ENCODE data around the gene FAM168B. TPM values are rescaled to one million over a fixed set of nuclear protein-coding genes. Genes with fewer than 3 reads are reported as not detected.

FAM168B gene
- total RNA-seq, 4 donors from 2014 or later, result 54.5 to 95.8 (median 81.5) TPM

GRCh38 chr2:131056204-131056931, 36.9 kb downstream of the FAM168B start:
- DNase-seq, result peak in 1 of 3 donors; percentile 15
- Histone ChIP-seq H3K9me3 (no peaks in the 10 kb centered on the region), H3K27ac (no peak overlapping the region), H3K36me3 (peaks cover 0 to 87% (median 0%) of the 10 kb centered on the region in 3 donors), H3K27me3 (no peaks in the 10 kb centered on the region), H3K4me1 (no peaks in the 10 kb centered on the region), H3K4me3 (no peak overlapping the region)
- TF ChIP-seq CTCF (IDR thresholded peaks at IDR 0.05), result no peak
- no peak for TF ChIP-seq POLR2A (IDR thresholded peaks at IDR 0.05)

- H3K4me3 ChIP-seq, result no peak overlapping the region
- H3K4me1 ChIP-seq, result no peaks in the 10 kb centered on the region
- TF ChIP-seq POLR2A (IDR thresholded peaks at IDR 0.05) (no peak), CTCF (IDR thresholded peaks at IDR 0.05) (no peak)
- no peak overlapping the region for H3K27ac ChIP-seq
- DNase-seq, result peak in 1 of 3 donors; percentile 36
- peaks cover 0 to 95% (median 0%) of the 10 kb centered on the region in 3 donors for H3K36me3 ChIP-seq
- no peaks in the 10 kb centered on the region for H3K9me3 ChIP-seq
- no peaks in the 10 kb centered on the region for H3K27me3 ChIP-seq
These were observed 37.8 kb downstream of the FAM168B start for GRCh38 chr2:131055169-131056065.

GRCh38 chr2:131054488-131054887, 38.8 kb downstream of the FAM168B start:
- Histone ChIP-seq H3K4me3 (no peak overlapping the region), H3K27ac (no peak overlapping the region), H3K27me3 (no peaks in the 10 kb centered on the region), H3K36me3 (peaks cover 0 to 96% (median 0%) of the 10 kb centered on the region in 3 donors), H3K9me3 (no peaks in the 10 kb centered on the region), H3K4me1 (no peaks in the 10 kb centered on the region)
- DNase-seq, result peak in 1 of 3 donors; percentile 18
- TF ChIP-seq CTCF (IDR thresholded peaks at IDR 0.05), result no peak
- no peak for TF ChIP-seq POLR2A (IDR thresholded peaks at IDR 0.05)

GRCh38 chr2:131052741-131053263, 40.5 kb downstream of the FAM168B start:
- H3K4me3 ChIP-seq, result no peak overlapping the region
- DNase-seq, result no peak
- no peaks in the 10 kb centered on the region for H3K27me3 ChIP-seq
- TF ChIP-seq POLR2A (IDR thresholded peaks at IDR 0.05) (no peak), CTCF (IDR thresholded peaks at IDR 0.05) (no peak)
- no peak overlapping the region for H3K27ac ChIP-seq
- H3K9me3 ChIP-seq, result no peaks in the 10 kb centered on the region
- H3K36me3 ChIP-seq, result peaks cover 0 to 91% (median 0%) of the 10 kb centered on the region in 3 donors
- no peaks in the 10 kb centered on the region for H3K4me1 ChIP-seq

- Histone ChIP-seq H3K27me3 (no peaks in the 10 kb centered on the region), H3K4me3 (no peak overlapping the region), H3K4me1 (no peaks in the 10 kb centered on the region), H3K36me3 (peaks cover 0 to 89% (median 0%) of the 10 kb centered on the region in 3 donors), H3K9me3 (no peaks in the 10 kb centered on the region), H3K27ac (no peak overlapping the region)
- DNase-seq, result peak in 1 of 3 donors; percentile 41
- no peak for TF ChIP-seq POLR2A (IDR thresholded peaks at IDR 0.05)
- TF ChIP-seq CTCF (IDR thresholded peaks at IDR 0.05), result no peak
These were observed 42.4 kb downstream of the FAM168B start for GRCh38 chr2:131050896-131051295.
